Muscle of leg (tissue), 11 donors: ENCODE data around the gene CCL24. TPM values are rescaled to one million over a fixed set of nuclear protein-coding genes. Genes with fewer than 3 reads are reported as not detected.
A peak's percentile ranks its signal among the peaks of the same experiment; 100 is the strongest.
"Not testable (repeated sequence)": the region's sequence is repeated elsewhere in the genome, so short reads cannot be mapped to it uniquely, and the experiment has no call there.

ENCODE experiments used
- DNase-seq: peaks from one replicate; pipeline ENCODE4 v3.0.0; 2013
- H3K27ac ChIP-seq: one replicate; pipeline ENCODE4 v1.5.1; 2013; ENCODE audit warnings: mild to moderate bottlenecking, low read length, control low read depth
- H3K27me3 ChIP-seq: one replicate; pipeline ENCODE4 v1.6.1; 2013; ENCODE audit warnings: low read length; ENCODE audit not compliant: control insufficient read depth, insufficient read depth
- H3K36me3 ChIP-seq: one replicate; pipeline ENCODE4 v1.6.1; 2013; ENCODE audit warnings: low read length; ENCODE audit not compliant: control insufficient read depth, insufficient read depth
- H3K4me1 ChIP-seq: one replicate; pipeline ENCODE4 v1.6.1; 2013; ENCODE audit warnings: low read length; ENCODE audit not compliant: control insufficient read depth, insufficient read depth
- H3K4me3 ChIP-seq: one replicate; pipeline ENCODE4 v1.5.1; 2013; ENCODE audit warnings: low read length, control low read depth
- H3K9me3 ChIP-seq: replicated peaks from 2 replicates; pipeline ENCODE4 v1.6.1; 2013; ENCODE audit warnings: low read depth, low read length; ENCODE audit not compliant: control insufficient read depth
- WGBS: methylation state at CpG from one replicate; pipeline ENCODE4 v1.1.5; 2013; ENCODE audit warnings: missing lambda C conversion rate; ENCODE audit not compliant: insufficient coverage; 5-methylcytosine and 5-hydroxymethylcytosine counted together
- polyA plus RNA-seq, 8 donors: library from polyadenylated mRNA; unstranded; fragments of 120-200 nt; gene quantifications; one replicate each; pipeline versions ENCODE4 v1.2.1 to v1.2.3, GENCODE V29; 2013; ENCODE audit warnings: inconsistent platforms in 1 of 8, low replicate concordance in 1 of 8; ENCODE audit not compliant: insufficient read length in 8 of 8, insufficient read depth in 1 of 8
- total RNA-seq: library from RNA; stranded (reverse); fragments of 120-200 nt; gene quantifications from one replicate; pipeline ENCODE4 v1.2.4, GENCODE V29; 2013

CCL24 gene
- total and polyA plus RNA-seq, 9 donors, result 0.13 to 1.2 (median 0.68) TPM; not detected in 5

GRCh38 chr7:75771224-75771623 lies 42.4 kb downstream of the CCL24 start:
- Histone ChIP-seq H3K9me3 (no peaks in the 10 kb centered on the region), H3K4me3 (no peak overlapping the region), H3K36me3 (no peaks in the 10 kb centered on the region), H3K27ac (no peak overlapping the region), H3K4me1 (peaks cover 8% of the 10 kb centered on the region), H3K27me3 (no peaks in the 10 kb centered on the region)
- WGBS, result no CpG with 5 or more reads among the region's 1 CpG
- no peak for DNase-seq

- H3K27ac ChIP-seq, result no peak overlapping the region
- H3K4me3 ChIP-seq, result no peak overlapping the region
- H3K36me3 ChIP-seq, result no peaks in the 10 kb centered on the region
- peak; percentile 77 for DNase-seq
- H3K4me1 ChIP-seq, result no peaks in the 10 kb centered on the region
- H3K9me3 ChIP-seq, result no peaks in the 10 kb centered on the region
- no peaks in the 10 kb centered on the region for H3K27me3 ChIP-seq
- no CpG with 5 or more reads among the region's 2 CpGs for WGBS
Observed at GRCh38 chr7:75762350-75762917, 51.2 kb downstream of the CCL24 start.

DNA sequence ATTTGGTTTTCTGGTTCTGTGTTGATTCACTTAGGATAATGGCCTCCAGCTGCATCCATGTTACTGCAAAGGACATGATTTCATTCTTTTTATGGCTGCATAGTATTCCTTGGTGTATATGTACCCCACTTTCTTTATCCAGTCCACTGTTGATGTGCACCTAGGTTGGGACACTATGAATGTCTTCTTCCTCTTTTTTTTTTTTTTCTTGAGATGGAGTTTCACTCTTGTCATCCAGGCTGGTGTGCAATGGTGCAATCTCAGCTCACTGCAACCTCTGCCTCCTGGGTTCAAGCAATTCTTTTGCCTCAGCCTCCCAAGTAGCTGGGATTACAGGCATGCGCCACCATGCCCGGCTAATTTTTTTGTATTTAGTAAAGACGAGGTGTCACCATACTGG lies 51.8 kb downstream of the CCL24 start:
- not testable (repeated sequence) for H3K36me3 ChIP-seq, H3K9me3 ChIP-seq, H3K4me1 ChIP-seq, DNase-seq, H3K27me3 ChIP-seq, H3K27ac ChIP-seq, H3K4me3 ChIP-seq
- 91% methylated on average over 3 of the region's 3 CpGs for WGBS

Other genes with a start within 250 kb of the CCL24 start
- gene HIP1, start 74.9 kb downstream of the CCL24 start, total RNA-seq, result 20.3 TPM
- gene HIP1, start 74.9 kb downstream of the CCL24 start, polyA plus RNA-seq, result 10 to 100 TPM; 17.3 to 28.4 (median 23.7) TPM
- 0.84 TPM for gene CCL26, start 41.6 kb downstream of the CCL24 start, total RNA-seq
- 1 to 10 TPM in 4 of 8 donors, under 1 TPM in 4; 0.61 to 1.6 (median 1.0) TPM for gene CCL26, start 41.6 kb downstream of the CCL24 start, polyA plus RNA-seq
- 9.1 TPM for gene RHBDD2, start 65.2 kb upstream of the CCL24 start, total RNA-seq
- gene RHBDD2, start 65.2 kb upstream of the CCL24 start, polyA plus RNA-seq, result 10 to 100 TPM; 18.9 to 27.2 (median 21.2) TPM
- gene POR, start 101.3 kb upstream of the CCL24 start, total RNA-seq, result 33.2 TPM
- gene POR, start 101.3 kb upstream of the CCL24 start, polyA plus RNA-seq, result 10 to 100 TPM; 30.4 to 42.7 (median 35.5) TPM
- 11.1 TPM for gene TMEM120A, start 180.8 kb upstream of the CCL24 start, total RNA-seq
- 10 to 100 TPM; 32.3 to 62.6 (median 41.8) TPM for gene TMEM120A, start 180.8 kb upstream of the CCL24 start, polyA plus RNA-seq
- 17.9 TPM for gene STYXL1, start 234.2 kb upstream of the CCL24 start, total RNA-seq
- 10 to 100 TPM; 15.2 to 29.7 (median 21.8) TPM for gene STYXL1, start 234.2 kb upstream of the CCL24 start, polyA plus RNA-seq
- 59.8 TPM for gene MDH2, start 234.3 kb upstream of the CCL24 start, total RNA-seq
- gene MDH2, start 234.3 kb upstream of the CCL24 start, polyA plus RNA-seq, result 100 to 1,000 TPM; 194 to 272 (median 248) TPM